Neural progenitor cell (in vitro differentiated cells): ENCODE measurements around the gene PRICKLE3.

Source experiments
- CTCF ChIP-seq: fragments of 200-600 bp; sonication (generic); IDR thresholded peaks from 2 replicates; pipeline ENCODE4 v1.5.1; 2017; ENCODE audit warnings: antibody characterized with exemption, mild to moderate bottlenecking
- EZH2 ChIP-seq: fragments of 200-600 bp; sonication (generic); IDR thresholded peaks from 2 replicates; pipeline ENCODE4 v1.6.1; 2017; ENCODE audit warnings: antibody characterized with exemption, mild to moderate bottlenecking, moderate library complexity
- EZH2phosphoT487 ChIP-seq: fragments of 200-600 bp; sonication (generic); IDR thresholded peaks from 2 replicates; pipeline ENCODE4 v1.6.1; 2017; ENCODE audit warnings: antibody characterized with exemption

- TF ChIP-seq CTCF (no peak), EZH2 (no peak), EZH2phosphoT487 (no peak)
These were observed 23.5 kb upstream of the PRICKLE3 start for GRCh38 chrX:49209434-49210251.
